GM19468 (cell line): ENCODE data around the gene SVIP.

Experiments used
- ATAC-seq: cut with Tn5 transposase; IDR thresholded peaks from one replicate; pipeline ENCODE4 v1.9.1; 2021; ENCODE audit warnings: mild to moderate bottlenecking, moderate library complexity, moderate number of reproducible peaks; ENCODE audit not compliant: unreplicated experiment; ENCODE audit errors: extremely low read depth

Gene SVIP

DNA sequence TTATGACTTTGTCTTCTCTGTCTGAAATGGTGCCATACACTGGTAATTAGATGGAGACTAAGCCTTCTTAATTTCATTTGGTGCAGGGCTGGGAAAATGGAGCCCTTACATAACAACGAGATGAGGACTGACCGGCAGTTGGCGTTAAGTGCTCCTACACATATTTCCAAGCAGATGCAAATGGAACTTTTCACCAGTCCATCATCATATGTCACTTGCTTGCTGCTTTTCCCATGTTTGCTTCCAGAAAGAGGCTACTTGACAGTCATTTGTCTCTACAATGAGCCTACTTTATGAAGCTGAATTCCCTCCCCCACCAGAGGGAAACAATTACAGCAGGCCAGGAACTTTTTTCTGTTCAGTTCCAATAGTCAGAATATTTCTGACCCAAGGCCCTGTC, 32.6 kb downstream of the SVIP start:
- ATAC-seq = no peak

- no peak for ATAC-seq
Measured at GRCh38 chr11:22795914-22796313, 33.7 kb downstream of the SVIP start.

GRCh38 chr11:22792497-22792896, 37.1 kb downstream of the SVIP start:
- no peak for ATAC-seq

DNA sequence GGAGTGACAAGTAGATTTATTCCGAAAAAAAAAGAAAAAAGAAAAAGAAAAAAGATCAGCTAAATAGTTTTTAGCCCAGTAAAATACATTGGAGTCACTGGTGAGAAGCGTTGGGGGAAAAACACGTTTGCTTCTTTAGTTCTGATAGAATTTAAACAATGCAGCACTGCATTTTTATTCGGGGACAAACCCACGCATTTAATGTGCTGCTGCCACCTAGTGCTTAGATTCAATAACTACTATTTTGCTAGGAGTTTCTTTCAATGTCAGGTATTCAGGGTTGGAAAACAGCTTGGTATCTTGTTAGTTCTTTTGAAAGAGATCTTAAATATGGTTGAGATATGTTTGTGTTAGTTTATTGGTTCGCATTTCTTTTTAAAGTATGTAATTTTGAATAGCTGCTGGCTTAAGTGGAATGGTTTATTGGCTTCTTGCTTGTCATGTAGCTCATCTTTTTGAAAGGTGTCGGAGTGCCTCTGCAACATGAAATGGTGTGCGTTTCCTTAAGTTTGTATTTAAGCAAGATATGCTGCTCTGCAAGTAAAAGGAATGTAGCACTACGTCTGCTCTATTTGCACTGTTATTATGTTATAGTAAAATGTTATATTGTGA, 41.9 kb downstream of the SVIP start:
- ATAC-seq = no peak

DNA sequence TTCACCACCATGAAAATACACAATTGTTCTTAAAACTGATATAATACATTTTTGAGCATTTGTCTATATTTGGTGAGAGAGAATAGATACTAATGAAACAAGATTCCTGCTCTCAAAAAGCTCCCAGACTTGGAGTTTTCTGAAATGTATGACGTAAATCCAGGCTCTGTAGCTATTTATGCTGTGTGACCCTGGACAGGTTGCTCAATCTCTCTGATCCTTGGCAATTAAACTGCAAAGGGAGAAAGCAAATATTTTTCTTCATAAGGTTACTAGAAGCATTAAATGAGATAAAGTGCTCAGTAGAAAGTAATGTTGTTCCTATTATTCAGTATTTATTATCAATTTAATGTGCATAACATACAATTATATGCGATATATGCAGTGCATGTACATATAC, 42.5 kb downstream of the SVIP start:
- no peak for ATAC-seq

DNA sequence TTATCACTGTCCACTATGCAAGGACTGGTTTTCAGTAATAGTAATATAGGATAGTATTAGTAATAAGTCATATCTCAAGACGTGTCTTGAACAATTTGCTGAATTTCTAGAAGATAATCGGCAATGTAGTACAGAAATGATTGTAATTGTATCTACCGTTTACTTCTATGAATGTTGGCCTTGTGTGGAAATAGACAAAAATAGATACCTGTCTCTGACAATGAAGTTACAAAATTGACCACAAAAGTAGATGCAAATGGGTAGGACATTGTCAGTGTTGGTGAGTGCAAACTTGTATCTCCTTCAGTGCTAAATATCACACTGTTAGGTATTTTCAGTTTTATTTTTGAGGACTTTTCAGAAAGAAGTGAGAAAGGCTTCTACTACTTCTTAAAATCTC, 43.1 kb downstream of the SVIP start:
- peak; percentile 90 for ATAC-seq

GRCh38 chr11:22785251-22785650, 44.4 kb downstream of the SVIP start:
- no peak for ATAC-seq

- ATAC-seq = peak; percentile 77
Measured at GRCh38 chr11:22780952-22781593, 48.5 kb downstream of the SVIP start.

DNA sequence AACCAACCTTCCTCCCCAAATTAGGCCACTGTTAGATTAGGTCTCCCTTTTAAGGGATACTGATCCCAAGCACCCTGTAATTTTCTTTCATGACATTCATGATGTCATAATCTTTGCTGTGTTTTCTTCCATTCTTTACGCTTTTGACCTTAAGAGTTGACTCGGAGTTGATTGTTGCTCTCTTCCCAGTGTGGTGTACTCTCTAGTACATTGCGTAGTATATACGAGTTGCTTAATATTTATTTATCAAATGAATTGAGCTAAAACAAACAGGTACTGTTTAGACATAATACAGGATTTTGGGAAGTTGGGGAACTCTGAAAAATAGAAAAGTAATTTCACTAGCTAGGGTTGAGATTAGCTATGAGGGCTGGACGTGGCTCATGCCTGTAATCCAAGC, 49.8 kb downstream of the SVIP start:
- ATAC-seq = no peak

DNA sequence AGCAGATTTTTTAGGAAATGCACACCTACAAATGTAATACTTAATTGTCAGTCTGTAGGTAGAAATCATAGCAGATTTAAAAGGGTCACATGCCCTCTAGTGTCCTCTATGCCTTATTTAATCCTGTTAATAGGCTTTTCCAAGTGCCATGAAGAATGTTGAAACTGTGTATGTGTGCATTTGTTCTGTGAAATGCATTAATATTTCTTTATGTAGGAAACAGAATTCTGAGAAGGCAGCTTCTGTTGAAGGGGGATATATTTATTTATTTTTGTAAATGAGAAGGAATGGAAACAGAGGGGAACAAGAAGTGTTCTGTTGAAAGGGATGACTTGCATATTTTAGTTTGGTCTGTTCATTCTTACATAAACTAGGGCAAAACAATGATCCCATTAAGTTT, 51.0 kb downstream of the SVIP start:
- ATAC-seq = no peak

DNA sequence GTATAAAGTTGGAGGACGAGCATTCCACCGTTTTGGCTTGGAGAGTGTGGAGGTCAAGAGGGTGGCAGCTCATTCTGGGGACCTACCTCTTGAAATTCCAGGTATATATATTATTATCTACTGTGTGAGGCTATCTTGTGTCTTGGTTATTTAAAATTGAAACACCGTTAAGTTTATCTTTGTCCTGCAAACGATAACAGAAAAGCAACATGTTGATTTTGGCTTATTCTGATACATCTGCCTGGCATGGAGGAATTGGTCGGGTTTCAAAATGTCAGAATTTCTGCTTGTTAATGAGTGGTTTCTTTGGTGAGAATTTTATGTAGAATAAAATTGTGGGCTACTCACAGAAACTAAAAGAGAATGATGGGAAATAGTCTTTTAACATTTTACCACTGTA, 54.4 kb downstream of the SVIP start:
- ATAC-seq = no peak

DNA sequence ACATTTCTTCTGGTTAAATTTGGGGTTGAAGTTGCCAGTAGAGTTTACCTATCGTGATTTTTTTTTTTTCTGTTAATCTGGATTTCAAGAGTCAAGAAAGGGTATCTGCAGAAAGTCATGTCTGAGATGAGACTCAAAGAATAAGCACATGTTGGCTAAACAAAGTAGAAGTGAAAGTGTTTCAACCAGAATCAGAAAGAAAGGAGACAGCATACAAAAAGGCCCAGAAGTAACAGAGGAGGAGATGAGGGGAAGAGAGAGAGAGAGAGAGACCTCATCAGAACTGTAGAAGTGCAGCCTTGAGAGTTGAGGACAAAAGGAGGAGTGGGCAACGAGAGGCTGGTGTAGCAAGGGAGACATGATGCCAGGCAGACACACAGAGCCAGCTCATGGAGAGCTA, 54.9 kb downstream of the SVIP start:
- ATAC-seq = peak; percentile 64

DNA sequence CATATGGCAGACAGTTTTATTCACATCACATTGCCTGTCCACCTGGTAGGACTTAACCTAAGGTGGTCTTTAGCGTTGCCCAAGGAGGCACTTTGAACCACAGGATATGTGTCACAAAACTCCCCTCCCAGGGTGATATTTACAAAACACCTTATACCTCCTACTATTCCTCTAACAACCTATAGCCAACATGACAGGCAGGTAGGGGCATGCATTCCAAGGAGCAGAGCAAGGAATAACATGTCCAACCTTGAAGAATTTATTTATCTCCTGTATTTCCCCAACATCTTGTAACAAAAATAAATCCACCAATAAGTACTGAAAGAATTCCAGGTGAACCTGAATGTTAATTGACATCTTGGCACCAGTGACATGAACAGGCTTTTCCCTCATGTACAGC, 60.5 kb downstream of the SVIP start:
- ATAC-seq = no peak
